RWPE1 (cell line): ENCODE results near the gene SLC52A3.
A peak's percentile ranks its signal among the peaks of the same experiment; 100 is the strongest.

Experiments used
- CTCF ChIA-PET: fragments of 350-600 bp; sonication (Branson Sonifier 250); formaldehyde crosslinking; extraction: SDS; loops from one replicate; lab custom pipeline; 2021; lab: Yijun Ruan, JAX
- POLR2A ChIA-PET: fragments of 400-600 bp; formaldehyde crosslinking; extraction: SDS; loops from one replicate; lab custom pipeline; 2020; ENCODE audit warnings: antibody characterized with exemption; ENCODE audit not compliant: low non-redundant PET; lab: Yijun Ruan, JAX
- DNase-seq: peaks from one replicate; pipeline ENCODE4 v3.0.0; 2012; ENCODE audit warnings: low spot score
- H3K27ac ChIP-seq: fragments of 450-650 bp; 2 replicates; pipeline ENCODE4 v1.5.1; 2017
- TF ChIP-seq, protein P1 (sequence below): fragments of 450-650 bp; conservative IDR thresholded peaks from 2 replicates; pipeline ENCODE4 v1.5.1; 2017; ENCODE audit warnings: low read depth, mild to moderate bottlenecking

Gene SLC52A3

DNA sequence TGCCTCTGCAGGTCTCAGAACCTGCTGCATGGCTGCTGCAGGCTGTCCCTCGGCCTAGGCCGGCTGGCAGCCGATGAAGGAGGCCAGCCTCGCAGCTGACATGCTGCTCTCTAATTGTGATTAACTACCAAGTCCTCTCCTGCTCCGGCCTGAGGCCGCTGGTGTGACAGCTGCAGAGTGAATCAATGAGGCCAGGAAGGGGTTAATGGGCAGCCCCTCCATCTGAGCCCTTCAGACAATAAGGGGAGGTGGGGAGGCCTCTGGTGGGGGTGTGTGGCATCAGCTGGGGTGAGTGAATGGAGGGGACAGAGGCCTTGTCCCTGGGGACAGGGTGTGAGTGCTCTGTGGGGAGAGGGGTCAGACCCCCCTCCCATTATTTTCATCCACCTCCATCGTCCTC is 34.4 kb downstream of the SLC52A3 start:
- TF ChIP-seq, protein P1, sequence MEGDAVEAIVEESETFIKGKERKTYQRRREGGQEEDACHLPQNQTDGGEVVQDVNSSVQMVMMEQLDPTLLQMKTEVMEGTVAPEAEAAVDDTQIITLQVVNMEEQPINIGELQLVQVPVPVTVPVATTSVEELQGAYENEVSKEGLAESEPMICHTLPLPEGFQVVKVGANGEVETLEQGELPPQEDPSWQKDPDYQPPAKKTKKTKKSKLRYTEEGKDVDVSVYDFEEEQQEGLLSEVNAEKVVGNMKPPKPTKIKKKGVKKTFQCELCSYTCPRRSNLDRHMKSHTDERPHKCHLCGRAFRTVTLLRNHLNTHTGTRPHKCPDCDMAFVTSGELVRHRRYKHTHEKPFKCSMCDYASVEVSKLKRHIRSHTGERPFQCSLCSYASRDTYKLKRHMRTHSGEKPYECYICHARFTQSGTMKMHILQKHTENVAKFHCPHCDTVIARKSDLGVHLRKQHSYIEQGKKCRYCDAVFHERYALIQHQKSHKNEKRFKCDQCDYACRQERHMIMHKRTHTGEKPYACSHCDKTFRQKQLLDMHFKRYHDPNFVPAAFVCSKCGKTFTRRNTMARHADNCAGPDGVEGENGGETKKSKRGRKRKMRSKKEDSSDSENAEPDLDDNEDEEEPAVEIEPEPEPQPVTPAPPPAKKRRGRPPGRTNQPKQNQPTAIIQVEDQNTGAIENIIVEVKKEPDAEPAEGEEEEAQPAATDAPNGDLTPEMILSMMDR, result no peak
- CTCF ChIA-PET, result no interaction called here
- no peak overlapping the region for H3K27ac ChIP-seq
- POLR2A ChIA-PET, result no interaction called here
- no peak for DNase-seq

GRCh38 chr20:732727-733126 is 35.6 kb downstream of the SLC52A3 start:
- no peak for DNase-seq
- TF ChIP-seq, protein P1, result no peak
- CTCF ChIA-PET, result no interaction called here
- no peak overlapping the region for H3K27ac ChIP-seq
- POLR2A ChIA-PET, result no interaction called here

GRCh38 chr20:731891-732560 is 36.3 kb downstream of the SLC52A3 start:
- ChIA-PET POLR2A (no interaction called here), CTCF (no interaction called here)
- H3K27ac ChIP-seq, result no peak overlapping the region
- no peak for DNase-seq
- TF ChIP-seq, protein P1, result no peak

- DNase-seq, result no peak
- TF ChIP-seq, protein P1, result no peak
- H3K27ac ChIP-seq, result no peak overlapping the region
- POLR2A ChIA-PET, result no interaction called here
- CTCF ChIA-PET, result interaction anchor here (0.6 kb wide), 1 partner anchor 47 kb away, joined by 5 read pairs; no protein-coding TSS in a partner anchor
Observed at GRCh38 chr20:730005-730404, 38.3 kb downstream of the SLC52A3 start.

DNA sequence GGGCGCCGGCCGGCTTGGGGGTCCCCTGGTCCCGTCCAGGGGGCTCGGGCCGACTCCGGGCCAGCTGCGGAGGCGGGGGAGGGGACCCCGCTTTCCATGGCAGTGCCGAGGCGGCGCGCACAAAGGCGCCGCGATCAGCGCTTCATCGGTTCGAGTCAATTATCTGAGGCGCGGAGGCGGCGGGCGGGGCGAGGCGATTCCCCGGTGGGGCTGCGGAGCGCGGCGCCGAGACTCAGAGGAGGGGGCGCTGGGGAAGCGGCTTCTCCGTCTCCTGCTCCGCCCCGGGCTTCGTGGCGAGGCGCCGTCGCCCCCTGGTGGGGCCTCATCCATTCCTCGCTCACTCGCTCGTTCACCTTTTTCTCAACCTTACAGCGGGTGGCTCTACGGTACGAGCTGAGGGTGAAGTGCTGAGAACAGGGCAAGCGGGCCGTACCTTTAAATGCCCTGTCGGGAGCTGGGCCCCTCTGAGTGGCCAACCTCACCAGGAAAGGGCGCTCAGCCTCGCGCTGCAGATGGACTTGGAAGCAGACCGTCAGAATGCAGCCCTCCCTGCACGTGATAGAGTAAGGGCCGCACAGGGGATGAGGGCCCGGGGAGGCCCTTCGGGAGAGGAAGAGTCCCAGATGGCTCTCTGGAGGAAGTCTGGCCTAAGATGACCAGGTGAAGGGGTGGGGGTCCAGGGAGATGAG is 39.9 kb downstream of the SLC52A3 start:
- peak; percentile 53 for DNase-seq
- POLR2A ChIA-PET, result no interaction called here

DNA sequence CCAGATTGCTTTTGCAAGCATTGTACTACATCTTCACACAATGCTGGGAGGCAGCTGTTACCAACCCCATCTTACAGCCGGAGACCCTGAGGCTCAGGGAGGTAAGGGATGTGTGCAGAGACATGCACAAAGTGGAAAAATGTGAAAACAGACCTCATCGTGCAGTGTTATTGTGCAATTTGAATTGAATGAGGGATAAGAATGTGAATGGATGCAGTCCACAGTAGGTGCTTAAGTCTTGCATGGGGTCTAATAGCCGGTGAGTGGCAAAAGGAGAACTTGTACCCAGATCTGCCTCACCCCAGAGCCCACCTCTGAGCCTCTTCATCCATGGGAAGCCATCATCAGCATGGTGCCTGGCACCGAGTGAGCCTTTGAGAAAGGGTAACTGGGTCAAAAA is 42.1 kb downstream of the SLC52A3 start:
- ChIA-PET POLR2A (no interaction called here), CTCF (no interaction called here)
- no peak overlapping the region for H3K27ac ChIP-seq
- TF ChIP-seq, protein P1, result no peak
- DNase-seq, result no peak

More for the DNA sequence above, 39.9 kb downstream of the SLC52A3 start:
- no peak overlapping the region for H3K27ac ChIP-seq
- CTCF ChIA-PET, result interaction anchor here (0.6 to 1.5 kb wide), 14 partner anchors 8 to 229 kb away, joined by 3 to 7 read pairs (median 4); partner anchors contain the start of gene SLC52A3
- TF ChIP-seq, protein P1, result peak; percentile 64
